Transverse colon (tissue), 4 donors: ENCODE data around the gene TUBG2. TPM values are rescaled to one million over a fixed set of nuclear protein-coding genes. Genes with fewer than 3 reads are reported as not detected.
A peak's percentile ranks its signal among the peaks of the same experiment; 100 is the strongest.

Experiments used
- DNase-seq: peaks from one replicate; pipeline ENCODE4 v3.0.0-alpha.2; 2019
- H3K27ac ChIP-seq, 4 donors: fragments of 200-600 bp; sonication (generic); 2 replicates each; pipeline ENCODE4 v1.5.1; 2016 to 2018; ENCODE audit warnings: inconsistent platforms in 4 of 4
- H3K27me3 ChIP-seq: fragments of 200-600 bp; sonication (generic); 2 replicates; pipeline ENCODE4 v1.5.1; 2017; ENCODE audit warnings: inconsistent platforms
- H3K36me3 ChIP-seq, 4 donors: fragments of 200-600 bp; sonication (generic); 2 replicates each; pipeline ENCODE4 v1.5.1; 2017 to 2019; ENCODE audit warnings: inconsistent platforms in 4 of 4
- H3K4me1 ChIP-seq, 4 donors: fragments of 200-600 bp; sonication (generic); 2 replicates each; pipeline ENCODE4 v1.5.1; 2017 to 2020; ENCODE audit warnings: inconsistent platforms in 4 of 4
- H3K4me3 ChIP-seq, 4 donors: fragments of 200-600 bp; sonication (generic); 1 replicate in 1 of 4; 2 replicates in 3 of 4; pipeline versions ENCODE4 v1.5.1 to v1.6.1; 2017 to 2019; ENCODE audit warnings: inconsistent platforms in 4 of 4
- H3K9me3 ChIP-seq, 2 donors: fragments of 200-600 bp; sonication (generic); 2 replicates each; pipeline ENCODE4 v1.5.1; 2017 to 2019; ENCODE audit warnings: inconsistent platforms in 2 of 2
- CTCF ChIP-seq, 5 experiments: fragments of 200-600 bp in 3 of 5; fragments of 450-650 bp in 2 of 5; sonication (generic) in 3 of 5; IDR thresholded peaks; 1 replicate in 2 of 5; 2 replicates in 3 of 5; pipeline ENCODE4 v1.5.1; 2016 to 2017; ENCODE audit warnings: antibody characterized with exemption in 5 of 5, inconsistent platforms in 3 of 5, mild to moderate bottlenecking in 2 of 5, moderate library complexity in 1 of 5
- EP300 ChIP-seq: sonication (generic); formaldehyde crosslinking; IDR thresholded peaks from one replicate; pipeline ENCODE4 v1.6.1; 2017; ENCODE audit warnings: antibody characterized with exemption, low read depth
- POLR2A ChIP-seq: fragments of 450-650 bp; IDR thresholded peaks from one replicate; pipeline ENCODE4 v1.6.1; 2016; ENCODE audit warnings: antibody characterized with exemption, mild to moderate bottlenecking, moderate library complexity
- POLR2AphosphoS5 ChIP-seq, 3 donors: sonication (generic); formaldehyde crosslinking; IDR thresholded peaks; one replicate each; pipeline ENCODE4 v1.6.1; 2016; ENCODE audit warnings: antibody characterized with exemption in 3 of 3
- WGBS, 2 donors: methylation state at CpG; one replicate each; pipeline ENCODE4 v1.1.5; 2018; ENCODE audit warnings: low coverage in 1 of 2; 5-methylcytosine and 5-hydroxymethylcytosine counted together
- in situ Hi-C, 4 donors: fragments of 200-750 bp; cut with MboI; loops; one replicate each; pipeline versions ENCODE4 v1.15.0 to v1.15.1; 2017; ENCODE audit warnings: low sequenced_read_pairs in 3 of 4, low pct_ligation_motif_present in 1 of 4, low pct_unique_long_range_greater_than_20kb in 1 of 4
- intact Hi-C: fragments of 100-400 bp; cut with DNase I; formaldehyde crosslinking; loops from one replicate; pipeline ENCODE4 v1.15.1; 2023; ENCODE audit warnings: low total_unique reads
- total RNA-seq, 4 donors: library from RNA; depleted of rRNA; stranded (reverse); fragments of >200 nt; gene quantifications; one replicate each; pipeline ENCODE4 v1.1.0, GENCODE V29; 2016

Gene TUBG2
- total RNA-seq, 4 donors from 2014 or later, result 9.6 to 53.1 (median 26.7) TPM

GRCh38 chr17:42675965-42676423 lies 16.9 kb downstream of the TUBG2 start:
- H3K4me1 ChIP-seq, result peaks cover 29 to 68% (median 56%) of the 10 kb centered on the region in 4 donors
- TF ChIP-seq CTCF (IDR thresholded peaks at IDR 0.05) (peak in 2 of 5 experiments; percentile 6 to 17), POLR2AphosphoS5 (IDR thresholded peaks at IDR 0.05) (peak; percentile 25 to 79 (median 53)), POLR2A (peak; percentile 45), EP300 (no peak)
- H3K27me3 ChIP-seq, result no peaks in the 10 kb centered on the region
- DNase-seq, result peak; percentile 77
- 0% methylated on average over 9 of the region's 43 CpGs; no CpG with 5 or more reads in 1 of the 2 donors for WGBS, 2 donors
- H3K4me3 ChIP-seq, result peak overlapping the region; percentile 75 to 91 (median 85)
- no peaks in the 10 kb centered on the region for H3K9me3 ChIP-seq
- no peaks in the 10 kb centered on the region for H3K36me3 ChIP-seq
- H3K27ac ChIP-seq, result peak overlapping the region; percentile 92 to 98 (median 96)
- in situ Hi-C loops, result loop anchor here in 3 of 4 donors (25.0 kb wide), 1 partner anchor 89 kb away; the partner anchor contains the start of gene PSMC3IP (in 3 of the 3)
- intact Hi-C loops, result no loop called here

- H3K4me1 ChIP-seq, result peaks cover 29 to 73% (median 57%) of the 10 kb centered on the region in 4 donors
- H3K36me3 ChIP-seq, result no peaks in the 10 kb centered on the region
- H3K9me3 ChIP-seq, result no peaks in the 10 kb centered on the region
- in situ Hi-C loops, result loop anchor here in 3 of 4 donors (25.0 kb wide), 1 partner anchor 89 kb away; the partner anchor contains the start of gene PSMC3IP (in 3 of the 3)
- H3K27ac ChIP-seq, result peak within 1 kb of the TSS; percentile 92 to 98 (median 96)
- H3K4me3 ChIP-seq, result peak within 1 kb of the TSS; percentile 75 to 91 (median 85)
- DNase-seq, result no peak
- H3K27me3 ChIP-seq, result peaks cover 4% of the 10 kb centered on the region
- peak; percentile 60 for TF ChIP-seq POLR2A
- TF ChIP-seq EP300, result no peak
- peak in 1 of 5 experiments; percentile 17 for TF ChIP-seq CTCF (IDR thresholded peaks at IDR 0.05)
- TF ChIP-seq POLR2AphosphoS5 (IDR thresholded peaks at IDR 0.05), result peak; percentile 74 to 89 (median 80)
- intact Hi-C loops, result no loop called here
- 0 to 1% methylated on average over 10 to 44 of the region's 51 CpGs for WGBS, 2 donors
These were observed 17.4 kb downstream of the TUBG2 start, which contains the start of gene PLEKHH3 for GRCh38 chr17:42676424-42677011. TSS of gene PLEKHH3 (minus strand) at chr17:42676994. CDS start at chr17:42676563, 431 bp downstream.

- intact Hi-C loops, result no loop called here
- Histone ChIP-seq H3K27ac (peak overlapping the region; percentile 92 to 98 (median 96)), H3K27me3 (peaks cover 11% of the 10 kb centered on the region), H3K4me3 (peak overlapping the region; percentile 75 to 91 (median 85)), H3K4me1 (peaks cover 34 to 80% (median 62%) of the 10 kb centered on the region in 4 donors), H3K9me3 (no peaks in the 10 kb centered on the region), H3K36me3 (no peaks in the 10 kb centered on the region)
- 3 to 7% methylated on average over 9 to 30 of the region's 33 CpGs for WGBS, 2 donors
- DNase-seq, result peak; percentile 100
- in situ Hi-C loops, result loop anchor here in 3 of 4 donors (25.0 kb wide), 1 partner anchor 90 kb away; the partner anchor contains the start of gene PSMC3IP (in 3 of the 3)
- TF ChIP-seq POLR2A (no peak), EP300 (no peak), POLR2AphosphoS5 (IDR thresholded peaks at IDR 0.05) (no peak), CTCF (IDR thresholded peaks at IDR 0.05) (no peak)
These were observed 18.2 kb downstream of the TUBG2 start for GRCh38 chr17:42677012-42677857.
